ENCODE data around the gene COX4I1.

- TF ChIP-seq CTCF (IDR thresholded peaks at IDR 0.05; ENCODE audit: insufficient read depth, low read depth, low read length) (no peak), EZH2 (IDR thresholded peaks at IDR 0.05; ENCODE audit: insufficient read depth, low read length) (no peak)
These were observed 33.7 kb upstream of the COX4I1 start for GRCh38 chr16:85765767-85766166.

Data from astrocyte (in vitro differentiated cells and primary cell).